GM18498 (cell line): ENCODE results near the gene ZFP57.
"Not testable (repeated sequence)": the region's sequence is repeated elsewhere in the genome, so short reads cannot be mapped to it uniquely, and the experiment has no call there.

Source experiments
- ATAC-seq: cut with Tn5 transposase; IDR thresholded peaks from one replicate; pipeline ENCODE4 v1.9.1; 2021; ENCODE audit warnings: mild to moderate bottlenecking, moderate library complexity; ENCODE audit not compliant: unreplicated experiment

ZFP57 gene

GRCh38 chr6:29696147-29697125, 15.5 kb upstream of the ZFP57 start:
- ATAC-seq: no peak

- ATAC-seq: no peak
Observed at GRCh38 chr6:29694637-29695036, 13.7 kb upstream of the ZFP57 start.

GRCh38 chr6:29685718-29686326, 4.9 kb upstream of the ZFP57 start:
- no peak for ATAC-seq

- no peak for ATAC-seq
Observed at GRCh38 chr6:29681811-29682210, 859 bp upstream of the ZFP57 start.

DNA sequence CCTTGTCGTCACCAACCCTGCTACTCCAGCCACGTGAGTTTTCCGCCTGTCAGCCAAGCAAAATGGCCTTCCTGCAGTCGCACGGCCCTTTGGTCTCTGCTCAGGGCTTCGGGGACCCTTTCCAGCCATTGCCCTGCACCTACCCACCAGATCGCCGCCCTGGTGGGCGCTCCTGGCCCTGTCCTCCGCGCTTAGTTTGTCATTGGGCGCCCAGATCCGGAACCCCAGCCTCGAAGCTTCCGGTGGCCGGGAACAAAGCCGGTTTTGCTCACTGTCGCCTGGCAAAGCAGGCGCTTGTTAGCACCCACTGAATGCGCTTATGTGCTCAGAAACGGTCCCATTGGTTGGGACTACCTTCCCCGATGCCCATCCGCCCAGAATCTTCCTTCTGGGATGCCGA, 536 bp downstream of the ZFP57 start:
- ATAC-seq: no peak

DNA sequence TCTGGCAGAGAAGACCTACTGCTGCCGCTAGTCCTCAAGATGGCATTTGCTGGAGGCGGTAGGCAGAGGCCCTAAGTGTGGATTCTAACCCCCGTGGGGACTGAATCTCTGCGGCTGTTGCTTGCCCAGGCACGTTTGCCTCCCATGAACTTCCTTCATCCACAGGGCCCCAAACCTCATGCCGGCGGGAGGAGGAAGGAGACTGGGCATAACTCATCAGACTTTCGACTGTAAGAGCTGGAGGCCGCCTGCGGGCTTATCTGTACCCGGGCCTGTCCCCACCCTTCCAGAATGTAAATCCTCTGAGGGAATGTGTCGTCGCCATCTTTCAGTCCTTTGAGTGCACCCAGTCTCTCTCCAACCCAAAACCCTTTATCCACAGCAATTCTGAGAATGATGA, 990 bp downstream of the ZFP57 start:
- ATAC-seq: no peak

GRCh38 chr6:29678114-29678513, 2.8 kb downstream of the ZFP57 start:
- no peak for ATAC-seq

DNA sequence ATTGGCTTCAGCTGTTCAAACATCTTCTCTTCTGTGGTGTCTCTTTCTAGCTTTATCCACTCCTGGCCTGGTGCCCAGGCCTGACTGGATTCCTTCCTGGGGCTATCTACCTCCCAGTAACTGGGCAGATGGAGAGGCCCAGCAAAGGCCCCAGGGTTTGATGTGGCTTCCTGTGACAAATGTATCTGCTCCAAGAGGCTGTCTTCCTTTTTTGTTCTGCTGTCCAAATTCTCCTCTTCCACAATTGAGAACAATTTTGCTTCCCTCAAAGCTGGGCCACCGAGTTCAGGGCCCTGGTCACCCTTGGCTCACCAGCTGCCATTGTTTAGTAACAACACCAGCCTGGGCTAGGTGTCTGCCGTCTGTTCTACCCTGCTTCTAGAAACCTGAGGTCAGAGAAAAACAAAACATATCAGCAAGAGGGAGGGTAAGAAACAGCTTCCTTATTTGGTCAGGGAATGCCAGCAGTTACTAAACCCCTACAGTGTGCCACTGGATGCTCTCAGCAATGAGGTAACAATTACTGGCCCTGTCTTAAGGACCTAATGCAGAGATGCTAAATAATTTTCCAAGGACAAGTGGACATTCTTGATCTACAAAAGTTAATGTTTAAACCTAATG, 3.9 kb downstream of the ZFP57 start:
- no peak for ATAC-seq

GRCh38 chr6:29675561-29675960, 5.4 kb downstream of the ZFP57 start:
- no peak for ATAC-seq

- ATAC-seq: no peak
Observed at GRCh38 chr6:29674008-29674407, 6.9 kb downstream of the ZFP57 start.

DNA sequence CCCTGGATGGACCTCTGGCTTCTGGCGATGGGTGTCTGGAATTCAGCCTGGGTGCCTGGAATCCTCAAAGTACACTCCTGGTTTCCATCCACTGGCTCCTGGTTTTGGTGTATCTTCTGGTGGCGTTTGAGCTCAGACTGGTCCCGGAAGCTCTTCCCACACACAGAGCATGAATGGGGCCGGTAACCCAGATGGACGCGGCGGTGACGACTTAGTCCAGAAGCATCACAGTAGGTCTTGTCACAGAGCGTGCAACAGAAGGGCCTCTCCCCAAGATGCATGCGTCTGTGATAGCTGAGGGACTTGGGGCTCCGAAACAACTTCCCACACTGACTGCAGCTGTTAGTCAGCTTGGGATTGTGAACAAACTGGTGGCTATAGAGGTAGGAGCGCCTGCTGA, 7.8 kb downstream of the ZFP57 start:
- ATAC-seq: no peak

GRCh38 chr6:29672116-29672515, 8.8 kb downstream of the ZFP57 start:
- ATAC-seq: not testable (repeated sequence)

DNA sequence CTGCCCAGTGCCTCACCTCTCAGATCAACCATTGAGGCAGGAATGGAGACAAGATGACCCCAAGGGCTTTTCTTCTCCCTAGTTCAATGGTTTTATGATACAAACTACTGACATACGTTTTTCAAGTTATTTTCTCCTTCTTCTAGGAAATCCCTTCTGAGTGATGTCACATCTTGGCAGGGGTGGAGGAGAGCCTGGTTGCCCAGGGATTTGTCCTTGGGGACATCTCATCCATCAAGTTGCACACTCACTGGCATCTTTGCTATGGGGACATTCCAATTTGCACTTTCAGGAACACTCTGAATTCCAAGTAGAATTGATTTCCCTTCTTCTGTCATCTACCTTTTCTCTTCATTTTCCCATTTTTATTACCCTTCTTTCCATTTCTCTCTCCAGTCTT, 9.9 kb downstream of the ZFP57 start:
- no peak for ATAC-seq

DNA sequence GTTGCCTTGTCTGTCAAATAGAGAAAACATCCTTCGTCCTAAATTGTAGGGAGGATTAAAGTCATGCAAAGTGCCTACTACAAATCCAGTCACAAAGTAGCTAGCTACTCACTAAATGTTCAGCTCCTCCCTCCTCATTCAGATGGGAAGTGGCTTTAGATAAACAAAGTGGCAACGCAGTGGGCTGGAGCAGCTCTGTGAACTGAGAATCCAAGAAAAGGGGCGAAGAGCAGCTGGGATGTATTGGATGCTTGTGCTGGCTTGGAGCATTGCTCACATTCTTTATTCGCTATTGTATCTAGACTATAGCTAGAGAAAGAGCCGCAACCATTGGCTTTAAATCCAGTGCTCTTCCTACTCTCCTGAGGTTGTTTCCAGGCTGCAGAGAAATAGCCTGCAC, 13.8 kb downstream of the ZFP57 start:
- ATAC-seq: no peak

GRCh38 chr6:29666826-29667130, 14.2 kb downstream of the ZFP57 start:
- ATAC-seq: no peak

DNA sequence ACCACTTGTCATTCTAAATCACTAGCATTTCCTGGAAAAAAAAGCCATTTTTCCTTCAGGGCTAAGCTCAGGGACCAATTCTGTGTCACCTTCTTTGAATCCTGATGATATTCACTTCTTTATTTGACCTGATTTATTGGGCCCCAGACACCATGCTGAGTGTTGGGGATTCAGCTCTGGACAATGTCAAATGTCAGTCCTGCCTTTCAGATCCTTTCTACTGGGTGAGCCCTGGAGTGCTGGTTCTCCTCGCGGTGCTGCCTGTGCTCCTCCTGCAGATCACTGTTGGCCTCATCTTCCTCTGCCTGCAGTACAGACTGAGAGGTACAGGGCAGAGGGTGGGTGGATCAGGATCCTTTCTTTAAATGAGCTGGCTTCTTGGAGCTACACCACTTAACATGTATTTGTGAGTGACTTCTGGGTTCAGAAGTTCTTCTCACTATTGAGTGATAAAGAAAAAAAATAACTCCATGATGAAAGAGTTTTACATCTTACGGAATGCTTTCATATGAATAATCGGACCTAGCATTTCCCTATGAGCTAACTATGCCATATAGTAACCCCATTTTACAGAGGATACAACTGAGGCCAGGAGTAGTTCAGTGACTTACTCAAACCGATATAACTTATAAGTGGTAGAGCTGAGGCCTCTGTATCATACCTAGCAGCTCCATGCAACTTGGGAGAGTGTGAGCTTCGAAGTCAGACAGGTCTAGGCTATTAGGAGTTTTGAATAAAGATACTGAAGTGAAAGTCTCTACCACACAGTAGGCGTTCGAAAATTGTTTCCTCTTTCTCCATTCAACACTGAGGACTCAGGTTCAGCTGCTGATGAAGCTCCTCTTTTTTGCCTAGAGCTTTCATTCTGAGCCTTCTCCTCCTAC, 14.8 kb downstream of the ZFP57 start:
- ATAC-seq: no peak

GRCh38 chr6:29663300-29664042, 17.5 kb downstream of the ZFP57 start:
- ATAC-seq: no peak

GRCh38 chr6:29661502-29662141, 19.3 kb downstream of the ZFP57 start:
- not testable (repeated sequence) for ATAC-seq

DNA sequence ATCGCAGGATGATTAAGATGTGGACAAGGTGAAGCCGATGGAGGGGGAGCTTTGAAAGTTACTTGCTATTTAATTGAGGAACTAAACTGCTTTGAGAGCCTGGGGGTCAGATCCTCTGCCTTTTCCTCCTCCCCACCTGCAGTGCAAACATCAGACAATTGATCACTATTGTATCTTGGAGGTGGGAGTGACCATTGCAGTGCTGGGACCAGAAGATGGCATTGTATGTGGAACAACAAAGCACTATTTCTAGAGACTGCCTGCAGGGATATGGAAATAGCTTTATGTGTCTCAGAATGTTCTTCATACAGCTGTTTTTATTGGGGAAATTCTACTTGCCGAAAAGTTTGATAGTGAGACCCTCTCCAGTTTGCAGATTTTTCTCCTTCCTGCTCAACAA, 19.9 kb downstream of the ZFP57 start:
- no peak for ATAC-seq

- no peak for ATAC-seq
Observed at GRCh38 chr6:29656798-29657197, 24.2 kb downstream of the ZFP57 start, which contains the start of gene MOG. Gene MOG, plus strand, starts transcription at chr6:29657092. Its CDS starts 118 bp downstream, at chr6:29657210.
